H1 (cell line): Measurements from ENCODE around the gene CCNY. TPM values are rescaled to one million over a fixed set of nuclear protein-coding genes. Genes with fewer than 3 reads are reported as not detected.

ENCODE experiments used
- FOSL1 ChIP-seq: IDR thresholded peaks from 2 replicates; pipeline ENCODE4 v1.6.1; 2011; ENCODE audit warnings: mild to moderate bottlenecking, low read depth, low read length, moderate library complexity; ENCODE audit not compliant: insufficient read depth
- polyA plus RNA-seq, 7 experiments: library from polyadenylated mRNA; depleted of rRNA in 3 of 7; stranded (reverse) in 5 of 7; unstranded in 2 of 7; fragments of >200 nt in 5 of 7; fragments of 200-250 nt in 2 of 7; gene quantifications; 1 replicate in 5 of 7; 2 replicates in 1 of 7; 4 replicates in 1 of 7; pipeline versions ENCODE4 v1.2.1 to v1.2.3, GENCODE V29; 2011 to 2013; ENCODE audit warnings: missing spikeins in 2 of 7, mixed read lengths in 2 of 7
- total RNA-seq: library from RNA; stranded (reverse); fragmentation: NEBNext Ultra II Directional; extraction: Animal tissue kit (Norgen Biotek cat#: 25700); gene quantifications from 2 replicates; pipeline ENCODE4 v1.2.1, GENCODE V29; 2021
- TF ChIP-seq, protein P1 (sequence below): fragments of 300-600 bp; sonication (generic); IDR thresholded peaks from 2 replicates; pipeline ENCODE4 v1.7.1; 2012; ENCODE audit warnings: low read length, moderate library complexity, mild to moderate bottlenecking, inconsistent platforms; ENCODE audit not compliant: insufficient replicate concordance
- TF ChIP-seq, protein P2 (sequence below): IDR thresholded peaks from 2 replicates; pipeline ENCODE4 v1.6.1; 2011; ENCODE audit warnings: low read length, improper control_type of control experiment

Gene CCNY
- total and polyA plus RNA-seq, 2 of the 8 experiments (the other 6 are each of a cell fraction or from before 2014, with no cell fraction given): 25.3 to 68.2 TPM

DNA sequence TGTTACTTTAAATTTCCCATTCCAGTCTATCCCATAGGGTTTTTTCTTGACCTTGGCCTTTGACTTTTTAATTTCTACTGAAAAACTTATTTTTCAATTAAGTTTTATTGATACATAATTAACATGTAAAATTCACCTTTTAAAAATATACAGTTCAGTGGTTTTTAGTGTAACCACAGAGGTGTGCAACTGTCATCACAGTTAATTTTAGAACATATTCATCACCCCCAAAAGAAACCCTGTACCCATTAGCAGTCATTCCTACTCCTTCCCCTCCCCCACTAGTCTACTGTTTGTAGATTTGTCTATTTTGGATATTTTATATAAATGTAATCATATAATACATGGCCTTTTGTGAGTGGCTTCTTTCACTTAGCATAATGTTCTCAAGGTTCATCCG lies 172.3 kb downstream of the CCNY start (continued):
- TF ChIP-seq, protein P1, sequence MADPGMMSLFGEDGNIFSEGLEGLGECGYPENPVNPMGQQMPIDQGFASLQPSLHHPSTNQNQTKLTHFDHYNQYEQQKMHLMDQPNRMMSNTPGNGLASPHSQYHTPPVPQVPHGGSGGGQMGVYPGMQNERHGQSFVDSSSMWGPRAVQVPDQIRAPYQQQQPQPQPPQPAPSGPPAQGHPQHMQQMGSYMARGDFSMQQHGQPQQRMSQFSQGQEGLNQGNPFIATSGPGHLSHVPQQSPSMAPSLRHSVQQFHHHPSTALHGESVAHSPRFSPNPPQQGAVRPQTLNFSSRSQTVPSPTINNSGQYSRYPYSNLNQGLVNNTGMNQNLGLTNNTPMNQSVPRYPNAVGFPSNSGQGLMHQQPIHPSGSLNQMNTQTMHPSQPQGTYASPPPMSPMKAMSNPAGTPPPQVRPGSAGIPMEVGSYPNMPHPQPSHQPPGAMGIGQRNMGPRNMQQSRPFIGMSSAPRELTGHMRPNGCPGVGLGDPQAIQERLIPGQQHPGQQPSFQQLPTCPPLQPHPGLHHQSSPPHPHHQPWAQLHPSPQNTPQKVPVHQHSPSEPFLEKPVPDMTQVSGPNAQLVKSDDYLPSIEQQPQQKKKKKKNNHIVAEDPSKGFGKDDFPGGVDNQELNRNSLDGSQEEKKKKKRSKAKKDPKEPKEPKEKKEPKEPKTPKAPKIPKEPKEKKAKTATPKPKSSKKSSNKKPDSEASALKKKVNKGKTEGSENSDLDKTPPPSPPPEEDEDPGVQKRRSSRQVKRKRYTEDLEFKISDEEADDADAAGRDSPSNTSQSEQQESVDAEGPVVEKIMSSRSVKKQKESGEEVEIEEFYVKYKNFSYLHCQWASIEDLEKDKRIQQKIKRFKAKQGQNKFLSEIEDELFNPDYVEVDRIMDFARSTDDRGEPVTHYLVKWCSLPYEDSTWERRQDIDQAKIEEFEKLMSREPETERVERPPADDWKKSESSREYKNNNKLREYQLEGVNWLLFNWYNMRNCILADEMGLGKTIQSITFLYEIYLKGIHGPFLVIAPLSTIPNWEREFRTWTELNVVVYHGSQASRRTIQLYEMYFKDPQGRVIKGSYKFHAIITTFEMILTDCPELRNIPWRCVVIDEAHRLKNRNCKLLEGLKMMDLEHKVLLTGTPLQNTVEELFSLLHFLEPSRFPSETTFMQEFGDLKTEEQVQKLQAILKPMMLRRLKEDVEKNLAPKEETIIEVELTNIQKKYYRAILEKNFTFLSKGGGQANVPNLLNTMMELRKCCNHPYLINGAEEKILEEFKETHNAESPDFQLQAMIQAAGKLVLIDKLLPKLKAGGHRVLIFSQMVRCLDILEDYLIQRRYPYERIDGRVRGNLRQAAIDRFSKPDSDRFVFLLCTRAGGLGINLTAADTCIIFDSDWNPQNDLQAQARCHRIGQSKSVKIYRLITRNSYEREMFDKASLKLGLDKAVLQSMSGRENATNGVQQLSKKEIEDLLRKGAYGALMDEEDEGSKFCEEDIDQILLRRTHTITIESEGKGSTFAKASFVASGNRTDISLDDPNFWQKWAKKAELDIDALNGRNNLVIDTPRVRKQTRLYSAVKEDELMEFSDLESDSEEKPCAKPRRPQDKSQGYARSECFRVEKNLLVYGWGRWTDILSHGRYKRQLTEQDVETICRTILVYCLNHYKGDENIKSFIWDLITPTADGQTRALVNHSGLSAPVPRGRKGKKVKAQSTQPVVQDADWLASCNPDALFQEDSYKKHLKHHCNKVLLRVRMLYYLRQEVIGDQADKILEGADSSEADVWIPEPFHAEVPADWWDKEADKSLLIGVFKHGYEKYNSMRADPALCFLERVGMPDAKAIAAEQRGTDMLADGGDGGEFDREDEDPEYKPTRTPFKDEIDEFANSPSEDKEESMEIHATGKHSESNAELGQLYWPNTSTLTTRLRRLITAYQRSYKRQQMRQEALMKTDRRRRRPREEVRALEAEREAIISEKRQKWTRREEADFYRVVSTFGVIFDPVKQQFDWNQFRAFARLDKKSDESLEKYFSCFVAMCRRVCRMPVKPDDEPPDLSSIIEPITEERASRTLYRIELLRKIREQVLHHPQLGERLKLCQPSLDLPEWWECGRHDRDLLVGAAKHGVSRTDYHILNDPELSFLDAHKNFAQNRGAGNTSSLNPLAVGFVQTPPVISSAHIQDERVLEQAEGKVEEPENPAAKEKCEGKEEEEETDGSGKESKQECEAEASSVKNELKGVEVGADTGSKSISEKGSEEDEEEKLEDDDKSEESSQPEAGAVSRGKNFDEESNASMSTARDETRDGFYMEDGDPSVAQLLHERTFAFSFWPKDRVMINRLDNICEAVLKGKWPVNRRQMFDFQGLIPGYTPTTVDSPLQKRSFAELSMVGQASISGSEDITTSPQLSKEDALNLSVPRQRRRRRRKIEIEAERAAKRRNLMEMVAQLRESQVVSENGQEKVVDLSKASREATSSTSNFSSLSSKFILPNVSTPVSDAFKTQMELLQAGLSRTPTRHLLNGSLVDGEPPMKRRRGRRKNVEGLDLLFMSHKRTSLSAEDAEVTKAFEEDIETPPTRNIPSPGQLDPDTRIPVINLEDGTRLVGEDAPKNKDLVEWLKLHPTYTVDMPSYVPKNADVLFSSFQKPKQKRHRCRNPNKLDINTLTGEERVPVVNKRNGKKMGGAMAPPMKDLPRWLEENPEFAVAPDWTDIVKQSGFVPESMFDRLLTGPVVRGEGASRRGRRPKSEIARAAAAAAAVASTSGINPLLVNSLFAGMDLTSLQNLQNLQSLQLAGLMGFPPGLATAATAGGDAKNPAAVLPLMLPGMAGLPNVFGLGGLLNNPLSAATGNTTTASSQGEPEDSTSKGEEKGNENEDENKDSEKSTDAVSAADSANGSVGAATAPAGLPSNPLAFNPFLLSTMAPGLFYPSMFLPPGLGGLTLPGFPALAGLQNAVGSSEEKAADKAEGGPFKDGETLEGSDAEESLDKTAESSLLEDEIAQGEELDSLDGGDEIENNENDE: no peak
- TF ChIP-seq, protein P2, sequence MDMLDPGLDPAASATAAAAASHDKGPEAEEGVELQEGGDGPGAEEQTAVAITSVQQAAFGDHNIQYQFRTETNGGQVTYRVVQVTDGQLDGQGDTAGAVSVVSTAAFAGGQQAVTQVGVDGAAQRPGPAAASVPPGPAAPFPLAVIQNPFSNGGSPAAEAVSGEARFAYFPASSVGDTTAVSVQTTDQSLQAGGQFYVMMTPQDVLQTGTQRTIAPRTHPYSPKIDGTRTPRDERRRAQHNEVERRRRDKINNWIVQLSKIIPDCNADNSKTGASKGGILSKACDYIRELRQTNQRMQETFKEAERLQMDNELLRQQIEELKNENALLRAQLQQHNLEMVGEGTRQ: no peak
- TF ChIP-seq FOSL1: no peak
